ENCODE measurements around the gene SEC14L6. TPM values are rescaled to one million over a fixed set of nuclear protein-coding genes. Genes with fewer than 3 reads are reported as not detected.

The SEC14L6 gene
- total RNA-seq, 2 donors from 2014 or later = 1.6 to 2.1 TPM

- Histone ChIP-seq H3K9me3 (ENCODE audit: control insufficient read depth, low read length) (no peaks in the 10 kb centered on the region), H3K4me1 (ENCODE audit: control insufficient read depth, insufficient read depth, low read length) (no peaks in the 10 kb centered on the region), H3K27ac (ENCODE audit: low read depth, low read length) (no peak overlapping the region), H3K9ac (ENCODE audit: extremely low read depth, low read length, poor library complexity, severe bottlenecking) (no peak overlapping the region), H3K36me3 (ENCODE audit: control insufficient read depth, insufficient read depth, low read length) (no peaks in the 10 kb centered on the region), H3K4me3 (ENCODE audit: low read length) (no peak overlapping the region), H3K27me3 (ENCODE audit: control insufficient read depth, insufficient read depth, low read length, poor library complexity, severe bottlenecking) (no peaks in the 10 kb centered on the region)
- no peaks in the 10 kb centered on the region for H3K9me3 Mint-ChIP-seq
- 85 to 93% methylated on average over 12 of the region's 12 CpGs for WGBS, 2 experiments (ENCODE audit: insufficient coverage in 1 of 2, insufficient read length in 1 of 2)
- DNase-seq = no peak
- H3K4me3 Mint-ChIP-seq = no peak overlapping the region
- H3K27me3 Mint-ChIP-seq (ENCODE audit: insufficient read depth) = peaks cover 2% of the 10 kb centered on the region
- peaks cover 2% of the 10 kb centered on the region for H3K4me1 Mint-ChIP-seq
- H3K36me3 Mint-ChIP-seq (ENCODE audit: low read depth) = no peaks in the 10 kb centered on the region
- TF ChIP-seq, protein P1, sequence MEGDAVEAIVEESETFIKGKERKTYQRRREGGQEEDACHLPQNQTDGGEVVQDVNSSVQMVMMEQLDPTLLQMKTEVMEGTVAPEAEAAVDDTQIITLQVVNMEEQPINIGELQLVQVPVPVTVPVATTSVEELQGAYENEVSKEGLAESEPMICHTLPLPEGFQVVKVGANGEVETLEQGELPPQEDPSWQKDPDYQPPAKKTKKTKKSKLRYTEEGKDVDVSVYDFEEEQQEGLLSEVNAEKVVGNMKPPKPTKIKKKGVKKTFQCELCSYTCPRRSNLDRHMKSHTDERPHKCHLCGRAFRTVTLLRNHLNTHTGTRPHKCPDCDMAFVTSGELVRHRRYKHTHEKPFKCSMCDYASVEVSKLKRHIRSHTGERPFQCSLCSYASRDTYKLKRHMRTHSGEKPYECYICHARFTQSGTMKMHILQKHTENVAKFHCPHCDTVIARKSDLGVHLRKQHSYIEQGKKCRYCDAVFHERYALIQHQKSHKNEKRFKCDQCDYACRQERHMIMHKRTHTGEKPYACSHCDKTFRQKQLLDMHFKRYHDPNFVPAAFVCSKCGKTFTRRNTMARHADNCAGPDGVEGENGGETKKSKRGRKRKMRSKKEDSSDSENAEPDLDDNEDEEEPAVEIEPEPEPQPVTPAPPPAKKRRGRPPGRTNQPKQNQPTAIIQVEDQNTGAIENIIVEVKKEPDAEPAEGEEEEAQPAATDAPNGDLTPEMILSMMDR (conservative IDR thresholded peaks at IDR 0.05) = no peak
- no peak overlapping the region for H3K27ac Mint-ChIP-seq
These were observed 54.4 kb downstream of the SEC14L6 start for GRCh38 chr22:30492144-30492543.

DNA sequence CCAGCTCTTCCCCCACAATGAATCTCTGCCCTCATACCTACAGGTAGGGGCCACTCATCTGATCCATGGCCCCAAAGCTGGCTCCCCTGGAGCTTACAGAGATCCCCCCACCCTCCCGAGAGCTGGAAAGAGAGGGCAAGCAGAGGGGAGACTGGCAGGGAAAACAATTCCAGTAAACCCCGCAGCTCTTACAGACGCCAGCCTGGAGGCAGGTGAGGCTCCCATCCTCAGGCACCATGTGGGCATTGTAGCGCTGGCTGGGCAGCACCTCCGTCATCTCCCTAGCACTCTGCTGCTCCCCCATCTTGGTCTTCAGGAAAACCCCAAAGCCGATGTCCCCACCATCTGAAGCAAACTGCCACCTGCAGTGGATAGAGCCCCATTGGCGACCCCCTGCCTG, 55.2 kb downstream of the SEC14L6 start:
- H3K27ac Mint-ChIP-seq = no peak overlapping the region
- Histone ChIP-seq H3K36me3 (ENCODE audit: control insufficient read depth, insufficient read depth, low read length) (no peaks in the 10 kb centered on the region), H3K27me3 (ENCODE audit: control insufficient read depth, insufficient read depth, low read length, poor library complexity, severe bottlenecking) (no peaks in the 10 kb centered on the region), H3K9ac (ENCODE audit: extremely low read depth, low read length, poor library complexity, severe bottlenecking) (no peak overlapping the region), H3K27ac (ENCODE audit: low read depth, low read length) (no peak overlapping the region), H3K4me3 (ENCODE audit: low read length) (no peak overlapping the region), H3K4me1 (ENCODE audit: control insufficient read depth, insufficient read depth, low read length) (no peaks in the 10 kb centered on the region), H3K9me3 (ENCODE audit: control insufficient read depth, low read length) (no peaks in the 10 kb centered on the region)
- H3K4me1 Mint-ChIP-seq = peaks cover 2% of the 10 kb centered on the region
- H3K4me3 Mint-ChIP-seq = no peak overlapping the region
- no peaks in the 10 kb centered on the region for H3K9me3 Mint-ChIP-seq
- no peaks in the 10 kb centered on the region for H3K36me3 Mint-ChIP-seq (ENCODE audit: low read depth)
- H3K27me3 Mint-ChIP-seq (ENCODE audit: insufficient read depth) = peaks cover 2% of the 10 kb centered on the region
- TF ChIP-seq, protein P1 (conservative IDR thresholded peaks at IDR 0.05) = no peak
- 90 to 91% methylated on average over 2 to 5 of the region's 7 CpGs for WGBS, 2 experiments (ENCODE audit: insufficient coverage in 1 of 2, insufficient read length in 1 of 2)
- no peak for DNase-seq

- Histone ChIP-seq H3K36me3 (ENCODE audit: control insufficient read depth, insufficient read depth, low read length) (no peaks in the 10 kb centered on the region), H3K4me3 (ENCODE audit: low read length) (no peak overlapping the region), H3K9me3 (ENCODE audit: control insufficient read depth, low read length) (no peaks in the 10 kb centered on the region), H3K9ac (ENCODE audit: extremely low read depth, low read length, poor library complexity, severe bottlenecking) (no peak overlapping the region), H3K27me3 (ENCODE audit: control insufficient read depth, insufficient read depth, low read length, poor library complexity, severe bottlenecking) (no peaks in the 10 kb centered on the region), H3K4me1 (ENCODE audit: control insufficient read depth, insufficient read depth, low read length) (no peaks in the 10 kb centered on the region), H3K27ac (ENCODE audit: low read depth, low read length) (no peak overlapping the region)
- Mint-ChIP-seq H3K36me3 (ENCODE audit: low read depth) (no peaks in the 10 kb centered on the region), H3K4me3 (no peak overlapping the region), H3K4me1 (peaks cover 2% of the 10 kb centered on the region), H3K9me3 (no peaks in the 10 kb centered on the region), H3K27ac (no peak overlapping the region), H3K27me3 (ENCODE audit: insufficient read depth) (peaks cover 2% of the 10 kb centered on the region)
- TF ChIP-seq, protein P1 (conservative IDR thresholded peaks at IDR 0.05) = peak; percentile 46
- WGBS, 2 experiments (ENCODE audit: insufficient coverage in 1 of 2, insufficient read length in 1 of 2) = 79 to 87% methylated on average over 6 to 11 of the region's 11 CpGs
- peak; percentile 55 for DNase-seq
These were observed 56.1 kb downstream of the SEC14L6 start for GRCh38 chr22:30490399-30490798.
